ENCODE results near the gene PLEKHM3.

DNA sequence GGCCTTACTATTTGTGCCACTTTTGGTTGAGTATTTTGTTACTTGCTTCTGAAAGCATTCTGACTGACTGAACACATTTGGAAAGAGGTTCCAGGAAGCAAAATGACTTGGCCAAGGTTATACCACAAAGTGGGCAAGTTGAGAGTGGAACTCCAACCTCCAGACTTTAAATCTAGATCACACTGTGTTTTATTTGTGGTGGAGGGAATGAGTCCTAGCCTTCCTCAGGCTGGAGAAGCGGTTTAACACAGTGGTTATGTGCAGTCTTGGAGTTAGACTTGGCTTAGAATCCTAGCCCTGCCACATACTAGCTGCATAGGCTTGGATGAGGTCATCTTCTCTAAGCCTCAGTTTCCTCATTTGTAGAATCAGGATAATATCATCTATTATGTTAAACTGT lies 33.4 kb downstream of the PLEKHM3 start:
- TF ChIP-seq CTCF (conservative IDR thresholded peaks at IDR 0.05; ENCODE audit: low read length), result no peak
- no peak for TF ChIP-seq EZH2phosphoT487 (IDR thresholded peaks at IDR 0.05; ENCODE audit: borderline replicate concordance)
